GM12892 (cell line): ENCODE results near the gene RPS13.

Source experiments
- POLR2A ChIP-seq: IDR thresholded peaks from 2 replicates; pipeline ENCODE4 v1.6.1; 2011; ENCODE audit warnings: low read depth, low read length, control low read depth
- TAF1 ChIP-seq: IDR thresholded peaks from 2 replicates; pipeline ENCODE4 v1.6.1; 2011; ENCODE audit warnings: low read depth, mild to moderate bottlenecking, control low read depth, low read length, borderline replicate concordance

DNA sequence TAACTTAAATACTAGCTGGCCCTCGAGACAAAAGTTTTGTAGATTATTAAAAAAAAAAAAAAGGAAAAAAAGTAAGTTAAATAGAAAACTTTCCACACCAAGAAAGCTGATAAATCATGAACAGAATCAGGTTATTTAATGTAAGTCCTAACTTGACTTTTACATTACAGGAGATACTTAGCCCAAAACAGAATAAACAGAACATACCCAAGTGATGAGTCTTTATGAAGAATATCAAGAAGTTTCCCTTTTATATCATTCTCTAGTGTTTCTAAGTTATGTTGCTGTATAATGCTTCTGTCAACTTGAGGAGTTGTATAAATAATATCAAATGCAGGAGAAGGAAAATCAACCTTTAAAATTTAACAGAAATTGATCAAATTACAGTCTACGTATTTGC is 44.5 kb upstream of the RPS13 start:
- TF ChIP-seq TAF1, result no peak
- TF ChIP-seq POLR2A, result no peak
